Activated naive CD8-positive, alpha-beta T cell treated with anti-CD3 and anti-CD28 coated beads, Interleukin-2, amount 10 ng/mL, durations not matched to agents 7 days and 5 days (primary cell): ENCODE measurements around the gene HERPUD1. TPM values are rescaled to one million over a fixed set of nuclear protein-coding genes. Genes with fewer than 3 reads are reported as not detected.

Experiments used
- ATAC-seq: fragments of 150-1000 bp; cut with Tn5 transposase; one replicate; pipeline ENCODE4 v1.10.0; 2021; ENCODE audit warnings: low read depth, moderate library complexity
- POLR2A ChIA-PET: fragments of 350-600 bp; sonication (Branson Sonifier 250); formaldehyde crosslinking; loops from one replicate; lab custom pipeline; 2021; ENCODE audit warnings: antibody characterized with exemption; lab: Charles Lee
- DNase-seq: peaks from one replicate; pipeline ENCODE4 v3.0.0; 2021
- H3K27ac Mint-ChIP-seq: one replicate; pipeline ENCODE4 v1.8.0; 2022; ENCODE audit warnings: mild to moderate bottlenecking, mixed read lengths
- H3K27me3 Mint-ChIP-seq: one replicate; pipeline ENCODE4 v1.8.0; 2022; ENCODE audit warnings: mild to moderate bottlenecking, moderate library complexity, mixed read lengths
- H3K36me3 Mint-ChIP-seq: one replicate; pipeline ENCODE4 v1.8.0; 2021; ENCODE audit warnings: mild to moderate bottlenecking, mixed read lengths
- H3K4me1 Mint-ChIP-seq: one replicate; pipeline ENCODE4 v1.8.0; 2021; ENCODE audit warnings: mixed read lengths
- H3K4me3 Mint-ChIP-seq: one replicate; pipeline ENCODE4 v1.8.0; 2022; ENCODE audit warnings: mild to moderate bottlenecking, moderate library complexity, mixed read lengths
- H3K9me3 Mint-ChIP-seq: one replicate; pipeline ENCODE4 v1.8.0; 2021; ENCODE audit warnings: mixed read lengths
- microRNA-seq: library from miRNA; unstranded; fragments of <30 nt; microRNA quantifications from one replicate; pipeline ENCODE4 v1.2.0, GENCODE V29; 2022
- total RNA-seq, 2 experiments: library from RNA; stranded (reverse); gene quantifications; one replicate each; pipeline ENCODE4 v1.2.3, GENCODE V29; 2021

HERPUD1 gene
- total RNA-seq, 2 experiments from 2014 or later = 134 to 157 TPM

- no peak for ATAC-seq
- Mint-ChIP-seq H3K27ac (peak overlapping the region; percentile 82), H3K9me3 (no peaks in the 10 kb centered on the region), H3K27me3 (no peaks in the 10 kb centered on the region), H3K36me3 (peaks cover 50% of the 10 kb centered on the region), H3K4me1 (peaks cover 59% of the 10 kb centered on the region), H3K4me3 (peak overlapping the region; percentile 72)
- DNase-seq = peak; percentile 39
- POLR2A ChIA-PET = interaction anchor here (1.9 to 2.8 kb wide), 3 partner anchors 11 to 48 kb away, joined by 8 to 15 read pairs (median 12); no protein-coding TSS in a partner anchor
Measured at GRCh38 chr16:56994311-56994710, 62.4 kb downstream of the HERPUD1 start.

Small RNA genes lying within 50 kb of the gene (microRNA-seq; reads per million reads assigned to microRNA genes)
- not detected for gene MIR6863

Other genes starting within 250 kb of the HERPUD1 start
- gene MT1X, start 249.7 kb upstream of the HERPUD1 start, total RNA-seq = 10 to 100 TPM; 35.0 to 35.4 TPM
- gene NUP93, start 202.0 kb upstream of the HERPUD1 start, total RNA-seq = 10 to 100 TPM; 89.5 to 92.5 TPM
- gene SLC12A3, start 66.9 kb upstream of the HERPUD1 start, total RNA-seq = not detected
- gene CETP, start 29.8 kb downstream of the HERPUD1 start, total RNA-seq = not detected
- 100 to 1,000 TPM; 401 to 414 TPM for gene NLRC5, start 57.4 kb downstream of the HERPUD1 start, total RNA-seq
- gene CPNE2, start 160.4 kb downstream of the HERPUD1 start, total RNA-seq = 10 to 100 TPM; 11.0 to 11.4 TPM